NOMO-1 (cell line): ENCODE measurements around the gene PTTG1.

Source experiments
- DNase-seq, 2 experiments: peaks; one replicate each; lab custom pipeline; 2025; ENCODE audit not compliant: unreplicated experiment in 2 of 2; lab: John Stamatoyannopoulos, UW

PTTG1 gene

GRCh38 chr5:160452795-160453194 is 31.1 kb downstream of the PTTG1 start:
- DNase-seq: no peak

DNA sequence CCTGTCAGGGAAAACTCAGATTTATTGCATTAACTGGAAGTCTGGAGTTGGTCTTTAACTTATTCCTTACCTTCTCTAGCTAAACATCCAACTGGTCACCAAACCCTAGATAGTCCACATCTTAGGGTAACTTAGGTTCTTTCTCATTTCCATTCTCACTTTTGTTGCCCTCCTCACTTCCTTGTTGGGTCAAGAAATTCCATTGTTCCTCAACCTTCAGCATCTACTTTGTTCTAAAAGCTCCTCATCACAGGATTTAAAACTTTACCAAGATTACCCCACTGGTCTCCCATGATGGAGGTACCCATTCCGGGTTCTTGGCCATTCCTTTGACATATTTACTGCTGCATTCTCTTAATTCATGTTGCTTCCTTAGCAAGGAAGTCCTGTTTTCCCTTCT is 32.1 kb downstream of the PTTG1 start:
- DNase-seq: no peak

DNA sequence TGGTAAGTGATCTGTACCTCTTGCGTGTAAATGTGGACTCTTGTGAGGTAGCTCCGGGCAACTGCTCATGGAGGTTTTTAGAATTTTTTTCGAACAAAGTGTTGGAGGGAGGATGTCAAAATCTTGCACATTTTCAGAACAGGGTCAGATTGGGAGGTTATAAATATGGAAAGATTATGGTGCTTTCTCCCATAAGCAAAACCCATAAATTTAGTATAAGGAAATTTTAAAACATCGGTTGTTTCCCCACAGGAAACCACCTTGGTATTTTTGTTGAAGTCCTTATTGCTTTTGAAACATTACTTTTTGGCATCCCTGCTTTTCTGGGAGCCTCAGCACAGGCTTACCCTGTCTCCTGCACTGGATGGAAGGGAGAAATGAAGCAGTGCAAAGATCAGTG is 33.9 kb downstream of the PTTG1 start:
- DNase-seq: no peak

- no peak for DNase-seq
Observed at GRCh38 chr5:160456480-160457177, 35.0 kb downstream of the PTTG1 start.

GRCh38 chr5:160457252-160457651 is 35.6 kb downstream of the PTTG1 start:
- DNase-seq: no peak

- DNase-seq: no peak
Observed at GRCh38 chr5:160458806-160459800, 37.4 kb downstream of the PTTG1 start.

DNA sequence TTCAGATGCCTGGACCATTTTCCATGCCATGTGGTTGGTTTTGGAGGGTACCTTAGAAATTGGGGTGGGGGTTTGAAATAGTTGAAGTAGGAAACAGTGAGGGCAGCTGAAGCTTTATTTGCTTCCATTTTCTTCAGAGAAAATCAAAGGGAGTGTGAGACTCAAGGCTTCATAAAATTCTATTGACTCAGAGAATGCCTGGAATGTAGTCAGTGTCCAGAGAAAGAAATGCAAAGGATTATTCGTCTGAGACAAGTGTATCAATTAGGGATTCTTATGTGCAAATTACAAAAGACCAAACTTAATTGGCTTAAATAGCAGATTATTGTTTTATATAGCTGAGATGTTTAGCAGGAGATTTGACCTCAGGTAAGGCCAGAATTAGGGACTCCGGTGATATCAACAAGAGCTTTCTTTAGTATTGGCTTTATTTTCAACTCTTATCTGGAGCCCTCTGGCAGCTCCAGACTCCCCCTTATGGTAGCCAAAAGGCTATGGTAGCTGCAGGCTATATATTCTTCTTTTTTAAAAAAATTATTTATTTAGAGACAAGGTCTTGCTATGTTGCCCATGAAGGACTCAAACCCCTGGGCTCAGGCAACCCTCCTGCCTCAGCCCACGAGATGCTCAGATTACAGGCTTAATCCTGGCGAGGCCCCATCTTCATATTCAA is 38.9 kb downstream of the PTTG1 start:
- DNase-seq: no peak

DNA sequence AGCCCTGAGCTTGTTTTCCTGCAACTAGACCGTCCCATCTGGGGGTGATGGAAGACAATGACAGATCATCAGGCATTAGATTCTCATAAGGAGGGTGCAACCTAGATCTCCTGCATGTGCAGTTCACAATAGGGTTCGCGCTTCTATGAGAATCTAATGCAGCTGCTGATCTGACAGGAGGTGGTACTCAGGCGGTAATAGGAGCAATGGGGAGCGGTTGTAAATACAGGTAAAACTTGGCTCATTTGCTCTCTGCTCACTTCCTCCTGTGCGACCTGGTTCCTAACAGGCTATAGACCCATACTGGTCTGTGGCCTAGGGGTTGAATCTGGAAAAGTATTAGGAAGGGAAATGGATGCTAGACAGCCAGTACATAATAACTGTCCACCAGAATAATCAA is 39.7 kb downstream of the PTTG1 start:
- no peak for DNase-seq

- DNase-seq: no peak
Observed at GRCh38 chr5:160462167-160462566, 40.5 kb downstream of the PTTG1 start.

- no peak for DNase-seq
Observed at GRCh38 chr5:160463227-160463626, 41.6 kb downstream of the PTTG1 start.

DNA sequence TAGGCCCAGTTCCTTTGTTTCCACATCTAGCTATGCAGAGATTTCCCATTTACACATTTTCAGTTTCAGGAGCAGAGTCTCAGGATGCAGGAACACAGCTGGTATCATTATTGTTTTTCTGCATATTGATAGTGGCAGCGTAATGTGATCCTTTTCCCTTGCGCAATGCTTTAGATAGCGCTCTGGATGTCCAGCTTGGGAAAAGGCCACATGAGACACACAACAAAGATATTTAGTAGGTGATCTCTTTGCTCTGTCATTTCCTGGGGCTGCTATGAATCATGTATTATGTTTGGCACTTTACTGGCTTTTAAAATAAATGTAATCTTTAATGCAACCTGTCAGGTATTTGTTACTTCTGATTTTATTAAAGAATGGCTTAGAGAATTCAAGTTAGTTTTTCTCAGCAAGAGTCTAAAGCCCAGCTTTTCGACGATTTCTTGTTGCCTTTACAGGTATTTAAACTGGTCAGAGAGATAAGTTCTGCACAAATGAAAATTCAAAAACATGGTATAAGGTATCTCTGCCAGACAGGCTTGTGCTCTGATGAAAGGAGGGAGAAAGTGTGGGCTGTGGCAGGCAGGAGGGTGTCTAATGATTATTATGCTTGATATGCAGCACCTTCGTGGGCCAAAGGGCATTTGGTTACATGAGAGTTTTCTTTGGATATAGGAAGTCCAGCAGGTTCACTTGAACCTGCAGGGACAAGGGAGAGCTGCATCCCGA is 42.2 kb downstream of the PTTG1 start:
- DNase-seq: no peak

DNA sequence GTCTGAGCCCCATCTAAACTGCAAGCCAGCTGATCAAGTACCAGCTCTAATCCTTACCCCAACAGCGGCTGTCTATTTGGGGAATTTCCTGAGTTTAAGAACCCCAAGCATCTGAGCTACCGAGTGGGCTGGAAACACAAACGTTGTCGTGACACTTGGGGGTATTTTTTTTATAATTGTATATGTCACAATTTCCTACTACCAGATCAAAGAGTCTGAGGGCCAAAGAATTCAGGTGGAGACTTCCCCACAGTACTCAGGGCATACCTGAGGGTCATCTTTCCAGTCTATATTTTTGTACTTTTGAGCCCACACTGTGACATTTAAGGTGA is 42.8 kb downstream of the PTTG1 start:
- no peak for DNase-seq

GRCh38 chr5:160466116-160466515 is 44.5 kb downstream of the PTTG1 start:
- no peak for DNase-seq

- no peak for DNase-seq
Observed at GRCh38 chr5:160466889-160467554, 45.4 kb downstream of the PTTG1 start.

DNA sequence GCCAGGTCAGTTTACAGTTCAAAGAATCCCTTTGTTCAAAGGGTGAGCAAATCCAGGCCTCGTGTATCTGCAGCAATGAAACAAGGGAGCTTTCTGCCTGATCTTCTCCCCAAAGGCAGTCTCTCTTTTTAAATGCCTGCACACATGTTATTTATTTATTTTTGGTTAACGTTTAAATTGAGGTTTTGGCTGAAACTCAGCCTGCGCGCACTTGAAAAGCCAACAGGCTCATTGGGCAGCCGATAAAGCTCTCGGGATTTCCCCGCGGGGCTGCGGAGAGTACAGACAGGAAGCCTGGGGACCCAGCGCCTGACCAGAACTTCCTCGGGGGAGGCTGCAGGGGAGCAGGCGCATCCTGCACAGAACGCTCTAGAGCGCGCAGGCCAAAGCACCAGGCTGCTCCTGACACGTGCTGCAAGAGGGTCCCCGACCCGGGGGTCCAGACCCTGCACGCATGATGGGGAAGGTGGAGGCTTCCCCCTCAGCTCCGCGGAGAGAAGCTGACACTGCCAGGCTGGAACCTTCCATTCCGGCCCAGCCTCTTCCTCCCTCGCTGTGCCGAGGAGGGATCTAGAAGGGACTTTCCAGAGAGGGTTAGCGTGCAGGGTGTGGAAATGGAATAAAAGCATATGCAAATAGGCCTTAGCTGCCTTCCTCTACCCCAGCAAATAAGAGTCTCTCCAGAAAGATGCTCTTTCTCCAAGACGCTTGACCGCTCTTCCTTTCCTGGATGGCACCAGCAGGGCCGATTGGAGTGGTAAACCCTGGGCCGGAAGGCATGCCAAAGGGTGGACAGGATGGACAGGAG is 46.1 kb downstream of the PTTG1 start:
- DNase-seq: peak; percentile 59 to 65

DNA sequence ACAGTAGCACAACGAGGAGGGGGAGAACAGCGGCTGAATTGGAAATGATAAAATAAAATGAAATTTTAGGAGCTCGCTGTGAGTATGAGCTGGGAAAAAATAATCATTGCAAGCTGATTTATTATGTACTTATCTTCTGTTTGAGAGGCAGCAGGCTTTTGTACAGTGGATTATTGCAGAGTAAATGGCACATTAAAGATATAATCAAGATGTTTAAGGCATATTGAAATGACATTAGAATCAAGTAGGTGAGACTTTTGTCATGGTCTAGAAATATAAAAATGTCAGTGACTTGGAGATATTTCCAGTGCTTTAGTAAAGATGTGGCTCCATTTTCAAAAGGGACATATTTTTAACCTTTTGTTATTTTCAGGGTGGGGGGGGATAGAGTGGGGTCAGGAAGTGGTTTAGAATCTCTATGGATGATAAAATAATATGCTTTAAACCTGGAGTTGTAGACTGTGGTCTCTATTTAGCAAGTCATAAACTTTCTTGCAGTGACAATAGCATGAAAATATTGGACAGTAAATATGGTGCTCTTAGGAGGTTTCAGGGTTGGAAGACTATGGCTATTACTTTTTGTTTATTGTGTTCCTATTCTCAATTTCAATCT is 46.8 kb downstream of the PTTG1 start:
- DNase-seq: no peak

DNA sequence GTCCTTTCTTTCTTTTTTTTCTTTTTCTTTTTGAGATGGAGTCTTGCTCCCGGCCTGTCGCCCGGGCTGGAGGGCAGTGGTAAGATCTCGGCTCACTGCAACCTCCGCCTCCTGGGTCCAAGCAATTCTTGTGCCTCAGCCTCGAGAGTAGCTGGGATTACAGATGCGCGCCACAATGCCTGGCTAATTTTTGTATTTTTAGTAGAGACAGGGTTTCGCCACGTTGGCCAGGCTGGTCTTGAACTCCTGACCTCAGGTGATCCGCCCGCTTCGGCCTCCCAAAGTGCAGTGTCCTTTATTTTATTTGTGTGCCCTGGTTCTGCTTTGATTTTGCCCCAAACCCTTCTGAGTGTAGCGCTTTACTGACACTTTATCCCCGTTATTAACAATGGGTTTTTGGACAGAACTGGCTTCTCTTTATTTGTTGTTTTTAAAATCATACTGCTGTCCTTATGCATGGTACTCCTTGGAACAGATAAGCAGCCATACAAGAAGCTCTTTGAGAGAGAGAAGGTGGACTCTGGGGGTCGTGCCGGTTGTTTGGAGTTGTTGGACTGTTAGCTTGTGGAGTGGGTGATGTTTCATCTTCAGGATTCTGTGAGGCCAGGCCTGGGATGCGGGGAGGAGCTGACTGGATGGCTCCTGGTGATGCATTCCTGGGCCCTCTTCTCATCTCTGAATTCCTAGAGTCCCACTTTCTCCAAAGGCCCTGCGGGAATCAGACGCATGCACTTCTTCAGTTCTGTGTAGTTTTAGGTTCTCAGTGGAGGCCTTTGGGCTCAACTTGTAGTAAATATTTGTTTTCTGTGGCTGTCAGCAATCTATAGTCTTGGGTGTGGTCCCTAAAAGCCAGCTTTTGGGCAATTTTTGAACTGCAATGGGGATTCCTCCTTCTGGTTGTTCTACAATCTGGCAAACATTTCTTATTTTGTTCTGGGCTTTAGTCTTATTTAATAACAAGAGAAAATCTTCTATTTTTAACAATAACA is 47.8 kb downstream of the PTTG1 start:
- no peak for DNase-seq
